ENCODE data around the gene IFNLR1.

DNA sequence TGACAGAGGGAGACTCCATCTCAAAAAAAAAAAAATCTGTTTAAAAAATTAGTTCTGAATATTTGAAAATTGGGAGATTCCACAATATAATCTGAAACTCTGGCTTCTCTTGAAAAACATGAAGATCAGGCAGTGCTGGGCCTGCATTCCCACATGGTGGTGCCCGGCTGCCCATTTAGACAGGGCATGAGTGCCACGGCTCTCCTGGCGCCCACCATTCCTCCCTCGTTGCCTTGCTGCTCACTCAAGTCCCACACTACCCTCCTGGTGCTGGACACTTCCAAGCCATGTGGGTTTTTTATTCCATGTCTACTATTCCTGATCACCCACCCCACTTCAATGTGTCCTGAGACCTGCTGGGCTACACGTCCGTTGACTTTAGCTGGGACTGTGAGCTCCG lies 64.3 kb downstream of the IFNLR1 start:
- TF ChIP-seq, protein P1, sequence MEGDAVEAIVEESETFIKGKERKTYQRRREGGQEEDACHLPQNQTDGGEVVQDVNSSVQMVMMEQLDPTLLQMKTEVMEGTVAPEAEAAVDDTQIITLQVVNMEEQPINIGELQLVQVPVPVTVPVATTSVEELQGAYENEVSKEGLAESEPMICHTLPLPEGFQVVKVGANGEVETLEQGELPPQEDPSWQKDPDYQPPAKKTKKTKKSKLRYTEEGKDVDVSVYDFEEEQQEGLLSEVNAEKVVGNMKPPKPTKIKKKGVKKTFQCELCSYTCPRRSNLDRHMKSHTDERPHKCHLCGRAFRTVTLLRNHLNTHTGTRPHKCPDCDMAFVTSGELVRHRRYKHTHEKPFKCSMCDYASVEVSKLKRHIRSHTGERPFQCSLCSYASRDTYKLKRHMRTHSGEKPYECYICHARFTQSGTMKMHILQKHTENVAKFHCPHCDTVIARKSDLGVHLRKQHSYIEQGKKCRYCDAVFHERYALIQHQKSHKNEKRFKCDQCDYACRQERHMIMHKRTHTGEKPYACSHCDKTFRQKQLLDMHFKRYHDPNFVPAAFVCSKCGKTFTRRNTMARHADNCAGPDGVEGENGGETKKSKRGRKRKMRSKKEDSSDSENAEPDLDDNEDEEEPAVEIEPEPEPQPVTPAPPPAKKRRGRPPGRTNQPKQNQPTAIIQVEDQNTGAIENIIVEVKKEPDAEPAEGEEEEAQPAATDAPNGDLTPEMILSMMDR (IDR thresholded peaks at IDR 0.05), result no peak
- TF ChIP-seq POLR2A (IDR thresholded peaks at IDR 0.05), result no peak
- no peak for TF ChIP-seq EP300 (IDR thresholded peaks at IDR 0.05; ENCODE audit: low read depth)
- no peak for TF ChIP-seq POLR2AphosphoS5 (IDR thresholded peaks at IDR 0.05)

Data from transverse colon (tissue), 4 donors.